DOHH2 (cell line): ENCODE data around the gene RPRD1B.

ENCODE experiments used
- H3F3A ChIP-seq: fragments of 200-600 bp; sonication (generic), shearing (Covaris generic); 2 replicates; pipeline ENCODE4 v1.6.0; 2016; ENCODE audit warnings: antibody characterized with exemption, mild to moderate bottlenecking; ENCODE audit not compliant: control insufficient read depth, insufficient read depth
- H3K27ac ChIP-seq: fragments of 200-600 bp; sonication (generic); 2 replicates; pipeline ENCODE4 v1.5.1; 2014; ENCODE audit warnings: low read depth, mild to moderate bottlenecking, low read length, moderate library complexity
- H3K27me3 ChIP-seq: fragments of 200-600 bp; sonication (generic); 2 replicates; pipeline ENCODE4 v1.6.1; 2014; ENCODE audit warnings: mild to moderate bottlenecking, low read length, mixed read lengths; ENCODE audit not compliant: control insufficient read depth
- H3K36me3 ChIP-seq: fragments of 200-600 bp; sonication (generic); 2 replicates; pipeline ENCODE4 v1.6.1; 2014; ENCODE audit warnings: mild to moderate bottlenecking, low read length, moderate library complexity, mixed read lengths; ENCODE audit not compliant: control insufficient read depth
- H3K4me1 ChIP-seq: fragments of 200-600 bp; sonication (generic); 2 replicates; pipeline ENCODE4 v1.6.1; 2014; ENCODE audit warnings: mild to moderate bottlenecking, low read length, mixed read lengths; ENCODE audit not compliant: control insufficient read depth
- H3K4me2 ChIP-seq: fragments of 200-600 bp; sonication (generic); 2 replicates; pipeline ENCODE4 v1.6.0; 2014; ENCODE audit warnings: mild to moderate bottlenecking, low read length, moderate library complexity
- H3K4me3 ChIP-seq: fragments of 200-600 bp; sonication (generic); 2 replicates; pipeline ENCODE4 v1.5.1; 2014; ENCODE audit warnings: mild to moderate bottlenecking, low read length, mixed read lengths
- H3K79me2 ChIP-seq: fragments of 200-600 bp; sonication (generic); 2 replicates; pipeline ENCODE4 v1.6.1; 2014; ENCODE audit warnings: mild to moderate bottlenecking, low read length, mixed read lengths; ENCODE audit not compliant: control insufficient read depth
- H3K9me2 ChIP-seq: fragments of 200-600 bp; sonication (generic); replicated peaks from 2 replicates; pipeline ENCODE4 v1.6.1; 2014; ENCODE audit warnings: mild to moderate bottlenecking, low read length, mixed read lengths; ENCODE audit not compliant: control insufficient read depth
- H3K9me3 ChIP-seq: fragments of 200-600 bp; sonication (generic); 2 replicates; pipeline ENCODE4 v1.6.1; 2014; ENCODE audit warnings: antibody characterized with exemption, low read length, mixed read lengths; ENCODE audit not compliant: control insufficient read depth, insufficient read depth
- H4K20me1 ChIP-seq: fragments of 200-600 bp; sonication (generic); 2 replicates; pipeline ENCODE4 v1.6.0; 2014; ENCODE audit warnings: low read depth, mild to moderate bottlenecking, antibody characterized with exemption, low read length, moderate library complexity; ENCODE audit not compliant: control insufficient read depth, insufficient read depth
- EZH2phosphoT487 ChIP-seq: fragments of 200-600 bp; sonication (generic); IDR thresholded peaks from 2 replicates; pipeline ENCODE4 v1.6.1; 2017; ENCODE audit warnings: borderline replicate concordance, mild to moderate bottlenecking, antibody characterized with exemption, low read length, moderate library complexity, mixed read lengths
- TF ChIP-seq, protein P1 (sequence below): fragments of 200-600 bp; sonication (generic); IDR thresholded peaks from one replicate; pipeline ENCODE4 v1.5.1; 2014; ENCODE audit warnings: antibody characterized with exemption, mild to moderate bottlenecking, low read depth, low read length; ENCODE audit not compliant: poor library complexity, severe bottlenecking

RPRD1B gene

GRCh38 chr20:38055848-38056247 lies 22.3 kb downstream of the RPRD1B start:
- no peak overlapping the region for H3K4me2 ChIP-seq
- peaks cover 8% of the 10 kb centered on the region for H3K4me1 ChIP-seq
- TF ChIP-seq, protein P1, sequence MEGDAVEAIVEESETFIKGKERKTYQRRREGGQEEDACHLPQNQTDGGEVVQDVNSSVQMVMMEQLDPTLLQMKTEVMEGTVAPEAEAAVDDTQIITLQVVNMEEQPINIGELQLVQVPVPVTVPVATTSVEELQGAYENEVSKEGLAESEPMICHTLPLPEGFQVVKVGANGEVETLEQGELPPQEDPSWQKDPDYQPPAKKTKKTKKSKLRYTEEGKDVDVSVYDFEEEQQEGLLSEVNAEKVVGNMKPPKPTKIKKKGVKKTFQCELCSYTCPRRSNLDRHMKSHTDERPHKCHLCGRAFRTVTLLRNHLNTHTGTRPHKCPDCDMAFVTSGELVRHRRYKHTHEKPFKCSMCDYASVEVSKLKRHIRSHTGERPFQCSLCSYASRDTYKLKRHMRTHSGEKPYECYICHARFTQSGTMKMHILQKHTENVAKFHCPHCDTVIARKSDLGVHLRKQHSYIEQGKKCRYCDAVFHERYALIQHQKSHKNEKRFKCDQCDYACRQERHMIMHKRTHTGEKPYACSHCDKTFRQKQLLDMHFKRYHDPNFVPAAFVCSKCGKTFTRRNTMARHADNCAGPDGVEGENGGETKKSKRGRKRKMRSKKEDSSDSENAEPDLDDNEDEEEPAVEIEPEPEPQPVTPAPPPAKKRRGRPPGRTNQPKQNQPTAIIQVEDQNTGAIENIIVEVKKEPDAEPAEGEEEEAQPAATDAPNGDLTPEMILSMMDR = no peak
- TF ChIP-seq EZH2phosphoT487 = no peak
- no peaks in the 10 kb centered on the region for H3K9me3 ChIP-seq
- no peaks in the 10 kb centered on the region for H3K27me3 ChIP-seq
- H3K27ac ChIP-seq = no peak overlapping the region
- peaks cover 69% of the 10 kb centered on the region for H3K36me3 ChIP-seq
- H3F3A ChIP-seq = peaks cover 16% of the 10 kb centered on the region; the same call in 1 of the 2 replicates
- H3K9me2 ChIP-seq = no peaks in the 10 kb centered on the region
- H4K20me1 ChIP-seq = peaks cover 12% of the 10 kb centered on the region; the same call in 1 of the 2 replicates
- no peak overlapping the region for H3K4me3 ChIP-seq
- H3K79me2 ChIP-seq = peaks cover 61% of the 10 kb centered on the region

GRCh38 chr20:38057351-38057972 lies 23.9 kb downstream of the RPRD1B start:
- peaks cover 8% of the 10 kb centered on the region for H3K4me1 ChIP-seq
- no peaks in the 10 kb centered on the region for H3K9me2 ChIP-seq
- H3K4me3 ChIP-seq = no peak overlapping the region
- H4K20me1 ChIP-seq = peaks cover 12% of the 10 kb centered on the region; the same call in 1 of the 2 replicates
- TF ChIP-seq, protein P1 = peak; percentile 86
- no peak for TF ChIP-seq EZH2phosphoT487
- H3K36me3 ChIP-seq = peaks cover 71% of the 10 kb centered on the region
- H3K79me2 ChIP-seq = peaks cover 45% of the 10 kb centered on the region
- peaks cover 16% of the 10 kb centered on the region; the same call in 1 of the 2 replicates for H3F3A ChIP-seq
- H3K4me2 ChIP-seq = no peak overlapping the region
- no peaks in the 10 kb centered on the region for H3K27me3 ChIP-seq
- H3K9me3 ChIP-seq = no peaks in the 10 kb centered on the region
- no peak overlapping the region for H3K27ac ChIP-seq

DNA sequence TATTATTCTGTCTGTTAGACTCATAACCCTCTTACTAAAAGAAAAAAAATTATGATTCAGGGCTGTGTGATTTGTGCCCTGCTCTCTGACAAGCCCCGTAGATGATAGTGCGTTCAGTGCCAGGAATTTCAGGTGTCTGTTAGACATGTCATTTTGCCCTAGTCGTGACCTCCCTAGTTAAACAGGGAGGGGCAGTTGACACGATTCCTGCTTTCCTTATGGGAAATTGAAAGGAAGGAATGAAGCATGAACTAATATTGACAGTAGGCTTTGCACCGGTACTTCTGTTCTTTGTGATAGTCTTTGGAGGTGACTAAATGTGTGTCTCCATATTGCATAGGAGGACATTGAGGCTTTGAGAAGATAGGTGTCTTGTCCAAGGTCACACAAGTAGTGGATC lies 26.3 kb downstream of the RPRD1B start:
- Histone ChIP-seq H3K4me3 (no peak overlapping the region), H3K9me3 (no peaks in the 10 kb centered on the region), H3K36me3 (peaks cover 85% of the 10 kb centered on the region), H3K27ac (no peak overlapping the region), H4K20me1 (peaks cover 12% of the 10 kb centered on the region; the same call in 1 of the 2 replicates), H3F3A (peaks cover 14% of the 10 kb centered on the region; the same call in 1 of the 2 replicates), H3K9me2 (no peaks in the 10 kb centered on the region), H3K27me3 (no peaks in the 10 kb centered on the region), H3K4me1 (peaks cover 8% of the 10 kb centered on the region), H3K79me2 (peaks cover 24% of the 10 kb centered on the region), H3K4me2 (no peak overlapping the region)
- TF ChIP-seq, protein P1 = no peak
- TF ChIP-seq EZH2phosphoT487 = no peak
